BJ (cell line): ENCODE results near the gene PPP1R36. TPM values are rescaled to one million over a fixed set of nuclear protein-coding genes. Genes with fewer than 3 reads are reported as not detected.

Source experiments
- CTCF ChIA-PET: fragments of 350-600 bp; formaldehyde crosslinking; extraction: SDS; loops from one replicate; lab custom pipeline; 2021; ENCODE audit warnings: antibody characterized with exemption, inconsistent platforms; lab: Yijun Ruan, JAX
- POLR2A ChIA-PET: fragments of 300-600 bp; sonication (Branson Sonifier 250); formaldehyde crosslinking; extraction: SDS; loops from one replicate; lab custom pipeline; 2021; ENCODE audit warnings: antibody characterized with exemption; lab: Charles Lee
- DNase-seq: peaks from one replicate; pipeline ENCODE4 v3.0.0-alpha.2; 2011; ENCODE audit warnings: low read depth
- H3K27me3 ChIP-seq: 2 replicates; pipeline ENCODE4 v1.6.0; 2011; ENCODE audit warnings: low read length; ENCODE audit not compliant: control insufficient read depth, insufficient read depth
- H3K36me3 ChIP-seq: 2 replicates; pipeline ENCODE4 v1.5.1; 2011; ENCODE audit warnings: low read length; ENCODE audit not compliant: control insufficient read depth, insufficient read depth
- H3K4me3 ChIP-seq: 2 replicates; pipeline ENCODE4 v1.5.1; 2011; ENCODE audit warnings: low read depth, mild to moderate bottlenecking, control low read depth, low read length
- CTCF ChIP-seq: IDR thresholded peaks from 2 replicates; pipeline ENCODE4 v1.5.1; 2011; ENCODE audit warnings: low read depth, mild to moderate bottlenecking, control low read depth, inconsistent platforms, low read length, moderate library complexity; ENCODE audit not compliant: insufficient read depth
- polyA plus RNA-seq: library from polyadenylated mRNA; depleted of rRNA; stranded (reverse); fragments of >200 nt; gene quantifications from 2 replicates; pipeline ENCODE4 v1.2.3, GENCODE V29; 2011

Gene PPP1R36
- polyA plus RNA-seq, 1 experiment = 0.65 TPM

GRCh38 chr14:64632056-64632455 is 82.3 kb downstream of the PPP1R36 start:
- ChIA-PET POLR2A (interaction anchor here (0.5 to 0.7 kb wide), 2 partner anchors 277 to 339 kb away, joined by 3 to 5 read pairs; no protein-coding TSS in a partner anchor), CTCF (interaction anchor here (0.9 kb wide), 1 partner anchor 260 kb away, joined by 3 read pairs; no protein-coding TSS in a partner anchor)
- Histone ChIP-seq H3K4me3 (no peak overlapping the region), H3K27me3 (no peaks in the 10 kb centered on the region), H3K36me3 (no peaks in the 10 kb centered on the region)
- no peak for TF ChIP-seq CTCF
- no peak for DNase-seq

- DNase-seq = no peak
- H3K4me3 ChIP-seq = no peak overlapping the region
- POLR2A ChIA-PET = no interaction called here
- no peak for TF ChIP-seq CTCF
- H3K36me3 ChIP-seq = no peaks in the 10 kb centered on the region
- no peaks in the 10 kb centered on the region for H3K27me3 ChIP-seq
- CTCF ChIA-PET = interaction anchor here (0.9 kb wide), 1 partner anchor 94 kb away, joined by 3 read pairs; the partner anchor contains the start of gene HSPA2
Observed at GRCh38 chr14:64634558-64634957, 84.8 kb downstream of the PPP1R36 start.

- no peak for DNase-seq
- TF ChIP-seq CTCF = peak; percentile 81
- ChIA-PET POLR2A (interaction anchor here (1.0 to 1.2 kb wide), 3 partner anchors 8 to 96 kb away, joined by 3 to 4 read pairs (median 3); partner anchors contain the start of gene HSPA2), CTCF (interaction anchor here (0.7 to 3.7 kb wide), 45 partner anchors 8 to 206 kb away, joined by 3 to 91 read pairs (median 4); partner anchors contain the start of genes HSPA2, ZBTB1 and ZBTB25)
- no peaks in the 10 kb centered on the region for H3K27me3 ChIP-seq
- no peak overlapping the region for H3K4me3 ChIP-seq
- no peaks in the 10 kb centered on the region for H3K36me3 ChIP-seq
Observed at GRCh38 chr14:64636208-64636979, 86.6 kb downstream of the PPP1R36 start.

GRCh38 chr14:64636980-64637429 is 87.2 kb downstream of the PPP1R36 start:
- TF ChIP-seq CTCF = no peak
- ChIA-PET CTCF (interaction anchor here (0.8 to 3.7 kb wide), 35 partner anchors 8 to 298 kb away, joined by 3 to 91 read pairs (median 4); partner anchors contain the start of genes HSPA2, ZBTB1 and ZBTB25), POLR2A (interaction anchor here (1.0 to 1.2 kb wide), 2 partner anchors 8 to 97 kb away, joined by 3 to 4 read pairs; partner anchors contain the start of gene HSPA2)

More at GRCh38 chr14:64636980-64637429, 87.2 kb downstream of the PPP1R36 start:
- Histone ChIP-seq H3K4me3 (no peak overlapping the region), H3K36me3 (no peaks in the 10 kb centered on the region), H3K27me3 (no peaks in the 10 kb centered on the region)
- DNase-seq = no peak
